HG02840 (cell line): Measurements from ENCODE around the gene HDHD2.

Experiments used
- ATAC-seq: cut with Tn5 transposase; IDR thresholded peaks from one replicate; pipeline ENCODE4 v1.9.1; 2021; ENCODE audit warnings: mild to moderate bottlenecking, moderate library complexity, moderate number of reproducible peaks; ENCODE audit not compliant: unreplicated experiment, low FRiP score

Gene HDHD2

DNA sequence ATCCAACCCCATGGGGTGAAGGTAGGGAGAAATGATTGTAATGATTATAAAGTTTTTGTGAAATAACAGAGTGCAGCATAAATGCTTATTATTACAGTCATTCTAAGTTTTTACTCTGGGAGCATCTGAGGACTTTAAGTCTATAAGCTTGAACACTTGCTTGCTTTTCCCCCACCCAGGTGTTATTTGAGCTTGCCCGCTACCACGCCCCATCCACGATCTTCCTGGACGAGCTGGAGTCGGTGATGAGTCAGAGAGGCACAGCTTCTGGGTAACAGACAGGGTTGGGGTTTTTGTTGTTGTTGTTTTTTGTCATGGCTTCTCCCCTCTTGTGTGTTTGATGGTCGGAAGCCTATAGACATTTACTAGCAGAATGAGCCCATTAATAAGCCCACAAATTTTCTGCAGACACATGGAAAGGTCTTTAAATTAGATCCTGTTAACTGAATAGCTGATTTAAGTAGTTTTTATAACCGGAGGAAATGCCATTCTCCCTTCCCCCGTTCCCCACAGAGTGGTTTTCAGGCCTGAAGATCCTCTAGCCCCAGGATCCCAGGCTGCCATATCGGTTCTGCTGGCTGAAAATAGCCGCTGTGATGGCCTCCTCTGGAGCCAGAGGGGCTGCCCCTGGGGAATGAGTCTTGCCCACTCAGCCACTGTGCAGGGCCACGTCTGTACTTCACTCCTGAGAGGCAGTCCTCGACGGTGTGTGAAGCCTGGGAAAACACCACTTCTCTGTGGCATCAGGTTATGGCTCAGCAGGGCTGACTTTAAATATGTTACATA is 75.0 kb downstream of the HDHD2 start:
- no peak for ATAC-seq

GRCh38 chr18:47067648-47068047 is 82.7 kb downstream of the HDHD2 start:
- ATAC-seq: no peak

- no peak for ATAC-seq
These were observed 87.2 kb downstream of the HDHD2 start for GRCh38 chr18:47063096-47063495.

GRCh38 chr18:47062471-47062870 is 87.8 kb downstream of the HDHD2 start:
- no peak for ATAC-seq
